Small intestine (tissue), 7 donors: Measurements from ENCODE around the gene DCLK1. TPM values are rescaled to one million over a fixed set of nuclear protein-coding genes. Genes with fewer than 3 reads are reported as not detected.

Experiments
- DNase-seq, 2 donors: peaks; one replicate each; pipeline versions ENCODE4 v3.0.0 to v3.0.0-alpha.2; 2013
- FAIRE-seq: peaks from 2 replicates; lab custom pipeline; 2012; peaks lifted over from hg19 to GRCh38; lab: Jason Lieb, UNC
- H3K27ac ChIP-seq, 3 donors: one replicate each; pipeline ENCODE4 v1.5.1; 2013; ENCODE audit warnings: low read length in 2 of 3, mild to moderate bottlenecking in 2 of 3, control low read depth in 1 of 3, inconsistent platforms in 1 of 3, low read depth in 1 of 3, moderate library complexity in 1 of 3
- H3K27me3 ChIP-seq, 3 donors: one replicate each; pipeline ENCODE4 v1.6.1; 2013; ENCODE audit warnings: low read length in 3 of 3, inconsistent platforms in 1 of 3; ENCODE audit not compliant: control insufficient read depth in 3 of 3, insufficient read depth in 3 of 3
- H3K36me3 ChIP-seq, 3 donors: one replicate each; pipeline ENCODE4 v1.6.1; 2013; ENCODE audit warnings: low read length in 3 of 3, inconsistent platforms in 1 of 3, low read depth in 1 of 3, mild to moderate bottlenecking in 1 of 3, moderate library complexity in 1 of 3; ENCODE audit not compliant: control insufficient read depth in 3 of 3, insufficient read depth in 2 of 3
- H3K4me1 ChIP-seq, 3 donors: one replicate each; pipeline ENCODE4 v1.6.1; 2013; ENCODE audit warnings: low read length in 2 of 3, inconsistent platforms in 1 of 3, low read depth in 1 of 3, mild to moderate bottlenecking in 1 of 3, moderate library complexity in 1 of 3; ENCODE audit not compliant: control insufficient read depth in 3 of 3, insufficient read depth in 2 of 3
- H3K4me3 ChIP-seq, 3 donors: one replicate each; pipeline ENCODE4 v1.5.1; 2013; ENCODE audit warnings: low read length in 3 of 3, control low read depth in 1 of 3, inconsistent platforms in 1 of 3, low read depth in 1 of 3, mild to moderate bottlenecking in 1 of 3, moderate library complexity in 1 of 3
- H3K9me3 ChIP-seq, 2 donors: one replicate each; pipeline ENCODE4 v1.6.1; 2013; ENCODE audit warnings: low read depth in 1 of 2, low read length in 1 of 2; ENCODE audit not compliant: control insufficient read depth in 2 of 2, insufficient read depth in 1 of 2
- WGBS, 3 donors: extraction: QIAGEN DNeasy Blood & Tissue Kit; methylation state at CpG; one replicate each; pipeline ENCODE4 v1.1.7; 2013; 5-methylcytosine and 5-hydroxymethylcytosine counted together
- polyA plus RNA-seq, 4 donors: library from polyadenylated mRNA; stranded (reverse) in 3 of 4; unstranded in 1 of 4; fragments of 200-250 nt in 3 of 4; fragments of 120-200 nt in 1 of 4; gene quantifications; one replicate each; pipeline versions ENCODE4 v1.2.1 to v1.2.3, GENCODE V29; 2013
- donor health status: healthy with polysubstance abuse.
- donor health status: control.
- donor health status: control.
- donor health status: Bipolar disorder and iron deficiency.
- donor health status: healthy.

The DCLK1 gene
- polyA plus RNA-seq, 4 donors: 0.54 to 4.9 (median 0.95) TPM; not detected in 1

DNA sequence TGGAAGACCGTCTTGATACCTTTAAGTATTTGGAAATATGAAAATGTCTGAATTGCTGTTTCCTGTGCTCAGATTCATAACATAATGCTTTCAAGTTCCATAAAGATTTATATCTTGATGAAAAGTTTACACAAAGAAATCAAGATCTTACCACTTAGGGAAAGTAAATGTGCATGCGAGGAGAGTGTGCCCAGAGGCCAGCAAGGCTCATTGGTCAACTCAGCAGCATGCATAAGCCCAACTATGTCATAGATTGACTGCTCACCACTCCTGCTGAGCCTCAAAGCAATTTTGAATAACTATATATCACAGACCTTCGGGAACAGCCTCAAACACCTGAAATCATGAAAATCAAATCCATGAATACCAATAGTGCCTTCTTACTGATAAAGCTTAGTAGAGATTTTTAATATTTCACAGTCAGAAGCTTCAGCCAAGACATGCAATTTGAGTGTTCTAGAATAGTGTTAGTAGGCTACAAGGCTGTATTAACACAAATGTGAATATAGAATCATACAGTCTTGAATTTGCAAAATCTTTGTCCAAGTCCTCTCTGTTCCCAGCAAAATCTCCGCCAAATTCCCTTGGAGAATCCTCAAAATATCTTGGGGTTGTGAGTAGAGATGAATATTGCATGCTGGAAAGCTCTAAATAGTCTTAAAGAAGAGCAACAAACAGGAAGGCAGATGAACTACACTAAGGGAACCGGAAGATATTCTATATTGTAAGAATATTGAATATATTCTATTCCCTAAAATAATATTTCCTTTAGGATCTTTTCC lies 124.1 kb downstream of the DCLK1 start:
- no peaks in the 10 kb centered on the region for H3K9me3 ChIP-seq
- no peaks in the 10 kb centered on the region for H3K4me1 ChIP-seq
- no peaks in the 10 kb centered on the region for H3K27me3 ChIP-seq
- H3K4me3 ChIP-seq: no peak overlapping the region
- WGBS, 3 donors: 61 to 65% (median 62%) methylated on average over 5 of the region's 5 CpGs
- no peaks in the 10 kb centered on the region for H3K36me3 ChIP-seq
- FAIRE-seq: no peak
- H3K27ac ChIP-seq: no peak overlapping the region
- no peak for DNase-seq

DNA sequence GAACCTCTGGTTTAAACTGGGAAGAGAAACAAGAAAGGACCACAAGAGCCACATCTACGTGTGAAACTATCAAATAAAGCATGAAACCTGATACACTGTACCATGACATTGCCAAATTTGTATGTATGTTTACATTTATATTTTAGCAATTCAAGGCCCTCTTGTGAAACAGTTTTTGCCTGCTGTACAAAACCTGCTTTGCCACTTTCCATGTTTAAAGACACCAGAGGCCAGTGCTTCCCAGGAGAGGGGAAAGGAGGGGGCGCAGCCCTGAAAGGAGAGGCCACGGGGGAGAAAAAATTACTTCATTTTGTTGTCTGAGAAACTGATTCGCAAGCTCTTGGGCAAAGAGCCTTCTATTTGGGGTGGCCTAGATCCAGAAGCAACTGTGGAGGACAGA lies 124.8 kb downstream of the DCLK1 start:
- H3K27ac ChIP-seq: no peak overlapping the region
- H3K9me3 ChIP-seq: no peaks in the 10 kb centered on the region
- WGBS, 3 donors: 69 to 80% (median 70%) methylated on average over 4 of the region's 4 CpGs
- FAIRE-seq (no peak), DNase-seq (no peak)
- H3K4me3 ChIP-seq: no peak overlapping the region
- H3K4me1 ChIP-seq: no peaks in the 10 kb centered on the region
- no peaks in the 10 kb centered on the region for H3K27me3 ChIP-seq
- no peaks in the 10 kb centered on the region for H3K36me3 ChIP-seq

DNA sequence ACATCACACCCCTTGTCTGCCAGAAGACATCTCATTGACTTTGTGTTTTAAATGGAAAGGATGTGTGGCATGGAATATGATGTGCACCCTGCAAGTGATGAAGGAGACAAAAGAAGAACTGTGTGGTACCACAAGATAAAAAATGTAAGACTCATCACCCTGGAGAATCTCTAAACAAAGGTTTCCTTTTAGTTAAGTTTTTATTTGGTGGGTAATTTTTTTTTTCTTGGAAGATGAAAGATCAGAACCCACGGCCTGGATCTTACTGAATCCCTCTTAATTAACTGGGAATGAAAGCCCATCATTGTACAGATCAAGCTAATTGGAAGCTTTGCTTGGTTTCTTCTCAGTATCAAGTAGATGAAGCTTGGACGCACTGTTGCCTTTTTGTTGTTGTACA lies 129.6 kb downstream of the DCLK1 start:
- no peaks in the 10 kb centered on the region for H3K27me3 ChIP-seq
- no peaks in the 10 kb centered on the region for H3K36me3 ChIP-seq
- no peak for FAIRE-seq
- no peak overlapping the region for H3K27ac ChIP-seq
- H3K9me3 ChIP-seq: no peaks in the 10 kb centered on the region
- no peak for DNase-seq
- H3K4me3 ChIP-seq: no peak overlapping the region
- H3K4me1 ChIP-seq: no peaks in the 10 kb centered on the region
- WGBS, 3 donors: 53 to 75% (median 64%) methylated on average over 2 of the region's 2 CpGs

DNA sequence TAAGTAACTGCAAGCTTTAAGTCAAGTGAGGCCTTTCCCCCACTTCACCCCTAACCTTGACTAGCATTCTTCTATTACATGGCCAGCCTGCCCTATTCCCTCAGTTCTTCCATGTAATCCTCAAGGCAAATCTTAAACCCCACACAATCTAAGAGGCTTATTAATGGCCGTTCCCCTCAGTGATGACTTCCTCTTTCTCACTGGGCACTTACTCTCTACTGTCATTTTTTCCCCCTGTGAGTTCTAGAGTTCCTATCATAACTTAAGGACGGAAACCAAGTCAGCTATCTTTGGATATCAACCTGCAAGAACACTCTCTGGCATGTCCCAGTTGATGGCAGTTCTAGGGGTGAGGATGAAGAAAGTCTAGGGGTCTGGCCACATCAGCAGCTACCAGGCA lies 131.2 kb downstream of the DCLK1 start:
- 70 to 77% (median 72%) methylated on average over 2 of the region's 2 CpGs for WGBS, 3 donors
- no peaks in the 10 kb centered on the region for H3K27me3 ChIP-seq
- no peaks in the 10 kb centered on the region for H3K4me1 ChIP-seq
- no peak overlapping the region for H3K4me3 ChIP-seq
- DNase-seq: no peak
- no peak overlapping the region for H3K27ac ChIP-seq
- H3K9me3 ChIP-seq: no peaks in the 10 kb centered on the region
- no peaks in the 10 kb centered on the region for H3K36me3 ChIP-seq
- no peak for FAIRE-seq

DNA sequence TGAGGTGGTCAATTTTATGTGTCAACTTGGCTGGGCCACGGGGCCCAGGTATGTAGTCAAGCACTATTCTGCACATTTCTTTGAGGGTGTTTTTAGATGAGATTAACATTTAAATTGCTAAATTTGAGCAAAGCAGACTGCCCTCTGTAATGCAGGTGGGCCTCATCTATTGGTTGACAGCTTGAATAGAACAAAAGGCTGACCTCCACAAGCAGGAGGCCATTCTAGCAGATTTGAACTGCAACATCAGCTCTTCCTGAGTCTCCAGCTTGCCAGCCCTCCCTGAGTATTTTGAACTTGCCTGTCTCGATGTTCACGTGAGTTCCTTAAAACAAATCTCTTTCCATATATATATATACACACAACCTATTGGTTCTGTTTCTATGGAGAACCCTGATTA lies 134.8 kb downstream of the DCLK1 start:
- Histone ChIP-seq H3K36me3 (no peaks in the 10 kb centered on the region), H3K9me3 (no peaks in the 10 kb centered on the region), H3K27me3 (no peaks in the 10 kb centered on the region), H3K4me1 (no peaks in the 10 kb centered on the region), H3K4me3 (no peak overlapping the region), H3K27ac (no peak overlapping the region)
- 75 to 81% (median 79%) methylated on average over 3 of the region's 3 CpGs for WGBS, 3 donors
- FAIRE-seq: no peak
- no peak for DNase-seq

DNA sequence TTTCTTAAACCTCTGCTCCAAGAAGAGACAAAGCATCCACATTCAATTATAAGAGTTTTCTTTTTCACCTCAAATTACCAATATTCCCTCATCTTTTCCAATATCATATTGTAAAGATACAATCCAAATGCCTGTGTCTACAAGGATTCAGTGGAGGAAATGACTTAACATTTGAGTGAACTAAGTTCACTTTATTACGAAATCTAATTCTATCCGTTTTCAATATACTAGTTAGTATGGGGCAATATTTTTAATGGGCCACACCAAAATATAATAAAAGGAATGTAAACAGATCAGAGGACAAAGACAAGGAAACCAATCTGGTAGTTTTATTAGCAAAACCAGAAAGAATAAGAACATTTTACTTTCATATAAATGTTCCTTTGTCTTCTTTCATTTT lies 136.0 kb downstream of the DCLK1 start:
- Histone ChIP-seq H3K36me3 (no peaks in the 10 kb centered on the region), H3K4me3 (no peak overlapping the region), H3K27ac (no peak overlapping the region), H3K4me1 (no peaks in the 10 kb centered on the region), H3K9me3 (no peaks in the 10 kb centered on the region), H3K27me3 (no peaks in the 10 kb centered on the region)
- WGBS, 3 donors: 31 to 55% (median 43%) methylated on average over 2 of the region's 2 CpGs
- FAIRE-seq (no peak), DNase-seq (no peak)

DNA sequence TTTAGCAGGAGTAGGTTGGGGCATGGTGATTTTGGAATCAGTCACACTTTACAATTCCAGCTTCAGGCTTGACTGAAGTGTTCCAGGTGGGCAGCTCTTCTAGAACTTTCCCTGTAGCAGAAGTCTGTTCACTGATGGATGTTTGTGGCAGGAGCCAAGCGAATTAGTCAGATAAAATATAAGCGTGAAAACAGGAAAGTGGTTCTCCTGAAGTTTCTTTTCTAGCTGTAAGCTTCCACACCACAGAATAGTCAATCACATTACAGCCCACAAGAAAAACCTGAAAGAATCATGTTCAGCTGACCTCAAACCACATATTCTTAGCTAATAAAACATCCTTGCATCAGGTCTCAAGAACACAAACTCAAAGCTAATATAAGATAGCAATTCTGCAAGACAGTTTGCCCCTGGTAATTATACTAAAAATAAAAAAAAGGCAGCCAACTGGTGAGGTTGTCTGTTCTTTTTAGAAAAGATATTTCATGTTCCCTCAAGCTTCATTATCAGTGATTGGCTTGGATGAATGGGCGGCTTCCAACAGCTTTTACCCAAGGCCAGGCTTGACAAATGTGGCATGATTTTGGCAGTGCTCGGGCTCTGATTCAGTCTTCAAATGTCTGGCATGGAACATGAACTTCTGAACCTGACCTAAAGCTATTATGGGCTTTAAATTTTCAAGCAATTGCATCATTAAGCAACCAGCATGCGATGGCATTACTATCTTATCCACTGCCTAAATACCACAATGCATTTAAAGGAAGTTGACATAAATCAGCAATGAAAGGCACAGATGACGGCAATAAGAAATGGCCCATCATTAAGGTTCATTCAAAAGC lies 136.8 kb downstream of the DCLK1 start:
- FAIRE-seq (no peak), DNase-seq (no peak)
- no peak overlapping the region for H3K27ac ChIP-seq
- WGBS, 3 donors: 58 to 71% (median 67%) methylated on average over 6 of the region's 6 CpGs
- H3K36me3 ChIP-seq: no peaks in the 10 kb centered on the region
- no peak overlapping the region for H3K4me3 ChIP-seq
- no peaks in the 10 kb centered on the region for H3K27me3 ChIP-seq
- no peaks in the 10 kb centered on the region for H3K4me1 ChIP-seq
- H3K9me3 ChIP-seq: no peaks in the 10 kb centered on the region

DNA sequence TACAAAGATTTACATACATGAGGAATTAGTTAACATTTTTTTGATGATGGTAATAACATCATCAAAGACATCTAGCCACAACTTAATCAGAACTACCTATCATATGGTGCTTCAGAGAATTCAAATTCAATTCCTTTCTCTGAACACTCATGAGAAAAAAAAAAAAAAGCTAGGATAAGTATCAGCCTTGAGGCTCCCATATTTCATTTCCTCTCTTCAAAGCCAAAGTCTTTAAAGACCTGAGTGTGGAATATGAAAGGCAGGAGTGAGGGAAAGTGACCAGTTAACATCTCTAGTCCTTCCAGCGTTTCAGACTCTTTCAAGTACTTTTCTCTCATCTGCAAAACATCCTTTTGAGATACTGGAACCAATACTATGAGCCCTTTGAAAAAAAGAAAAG lies 137.5 kb downstream of the DCLK1 start:
- no peak for FAIRE-seq
- Histone ChIP-seq H3K27me3 (no peaks in the 10 kb centered on the region), H3K4me3 (no peak overlapping the region), H3K4me1 (no peaks in the 10 kb centered on the region), H3K27ac (no peak overlapping the region), H3K36me3 (no peaks in the 10 kb centered on the region), H3K9me3 (no peaks in the 10 kb centered on the region)
- DNase-seq: no peak
- WGBS, 3 donors: 28 to 50% (median 35%) methylated on average over 1 of the region's 1 CpG
